ENCODE data around the gene ROR1.

- TF ChIP-seq CTCF (IDR thresholded peaks at IDR 0.05; ENCODE audit: borderline replicate concordance, extremely low read depth, low read length, poor library complexity, severe bottlenecking) (no peak), EZH2 (IDR thresholded peaks at IDR 0.05; ENCODE audit: borderline replicate concordance, low read depth, low read length, severe bottlenecking) (no peak)
Observed at GRCh38 chr1:63859480-63860275, 85.9 kb downstream of the ROR1 start.
